ENCODE data around the gene FCHSD2.

The FCHSD2 gene

DNA sequence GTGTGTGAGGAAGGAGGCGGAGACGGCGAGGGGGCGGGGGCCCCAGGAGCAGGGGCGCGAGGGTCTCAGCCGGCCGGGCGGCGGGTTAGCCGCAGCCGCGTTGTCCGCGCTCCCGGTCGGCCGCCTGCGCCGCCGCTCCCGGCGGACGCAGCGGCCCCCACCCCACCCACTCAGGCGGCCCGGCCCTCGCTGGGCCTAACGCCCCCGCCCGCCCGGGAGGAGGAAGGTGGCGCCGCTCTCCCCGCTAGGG, at the start of gene FCHSD2:
TSS of gene FCHSD2 (minus strand) at position 191 of the 250 bp plus-strand sequence. CDS start 441 bp downstream, outside the sequence.
- in situ Hi-C loops (cut with HindIII; ENCODE audit: low sequenced_read_pairs), result no loop called here

DNA sequence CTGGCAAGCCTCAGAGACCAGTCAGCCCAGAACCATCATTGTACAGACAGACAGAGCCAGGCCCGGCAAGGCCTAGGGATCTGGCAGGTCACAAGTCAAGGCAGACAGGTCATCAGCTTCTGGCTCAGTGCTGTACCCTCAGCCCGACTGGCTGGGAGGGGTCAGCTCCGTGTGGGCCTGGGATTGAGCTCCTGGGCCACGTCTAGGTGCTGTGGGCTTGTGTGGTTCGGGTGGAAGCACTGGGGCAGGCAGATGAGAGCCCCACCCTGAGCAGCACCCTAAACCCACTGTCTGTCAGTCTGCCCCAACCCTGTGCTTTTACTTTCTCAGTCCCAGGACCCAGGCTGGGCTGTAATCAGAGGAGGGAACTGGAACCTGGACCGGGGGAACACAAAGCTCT, 49.0 kb upstream of the FCHSD2 start:
- in situ Hi-C loops (cut with HindIII; ENCODE audit: low sequenced_read_pairs), result loop anchor here (5.0 kb wide), 1 partner anchor 51 kb away; no protein-coding TSS in a partner anchor

DNA sequence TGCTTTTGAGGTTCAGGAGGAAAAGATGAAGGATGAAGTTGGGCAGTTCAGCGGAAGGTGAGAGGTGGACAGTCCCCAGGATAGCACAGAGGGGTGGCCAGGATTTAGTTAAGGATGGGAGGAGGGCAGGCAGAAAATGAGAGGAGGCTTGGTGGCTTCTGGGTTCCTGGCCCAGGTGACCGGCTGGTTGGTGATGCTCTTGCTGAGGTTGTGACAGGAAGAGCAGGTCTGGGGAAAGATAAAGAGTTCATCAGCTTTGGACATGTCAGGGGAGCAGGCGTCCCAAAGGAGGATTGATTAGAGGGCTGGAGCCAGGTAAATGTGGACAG, 48.4 kb upstream of the FCHSD2 start:
- in situ Hi-C loops (cut with HindIII; ENCODE audit: low sequenced_read_pairs), result loop anchor here (5.0 kb wide), 1 partner anchor 52 kb away; no protein-coding TSS in a partner anchor

DNA sequence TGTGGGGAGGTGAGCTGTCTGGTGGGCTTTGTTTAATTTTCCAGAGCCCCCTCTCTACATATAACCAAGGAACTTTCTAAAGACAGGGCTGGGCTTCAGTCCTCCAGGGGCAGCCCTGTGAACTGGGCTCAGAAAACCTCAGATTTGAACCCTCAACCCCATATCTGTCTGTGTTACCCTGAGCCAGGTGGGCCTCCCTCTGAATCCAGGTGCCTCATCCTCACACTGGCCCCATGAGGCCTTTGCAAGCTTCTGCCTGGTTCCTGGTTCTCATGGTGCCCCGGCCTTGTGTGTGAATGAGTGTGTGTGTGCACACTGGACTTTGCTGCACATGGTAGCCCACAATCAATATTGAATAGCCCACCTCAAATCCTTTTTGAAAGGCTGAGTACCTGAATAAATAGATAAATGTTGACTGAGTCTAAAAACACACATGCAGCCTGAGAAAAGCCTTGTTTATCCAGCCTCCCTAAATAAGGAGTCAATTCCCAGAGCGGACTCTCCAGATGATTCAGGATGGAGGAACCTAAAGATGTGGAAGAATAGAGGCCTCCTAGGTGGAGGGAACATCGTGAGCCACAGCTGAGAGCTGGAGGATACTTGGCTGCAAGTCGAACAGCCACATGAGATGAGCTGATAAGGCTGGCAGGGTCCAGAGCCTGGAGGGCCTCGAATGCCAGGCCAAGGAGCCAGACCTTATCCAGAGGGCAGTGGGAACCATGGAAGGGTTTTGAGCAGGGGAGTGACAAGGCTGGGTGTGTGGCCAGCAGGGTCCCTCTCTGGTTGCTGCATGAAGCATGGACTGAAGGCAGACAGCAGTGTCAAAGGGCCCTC, 47.8 kb upstream of the FCHSD2 start:
- in situ Hi-C loops (cut with HindIII; ENCODE audit: low sequenced_read_pairs), result loop anchor here (5.0 kb wide), 1 partner anchor 52 kb away; no protein-coding TSS in a partner anchor

DNA sequence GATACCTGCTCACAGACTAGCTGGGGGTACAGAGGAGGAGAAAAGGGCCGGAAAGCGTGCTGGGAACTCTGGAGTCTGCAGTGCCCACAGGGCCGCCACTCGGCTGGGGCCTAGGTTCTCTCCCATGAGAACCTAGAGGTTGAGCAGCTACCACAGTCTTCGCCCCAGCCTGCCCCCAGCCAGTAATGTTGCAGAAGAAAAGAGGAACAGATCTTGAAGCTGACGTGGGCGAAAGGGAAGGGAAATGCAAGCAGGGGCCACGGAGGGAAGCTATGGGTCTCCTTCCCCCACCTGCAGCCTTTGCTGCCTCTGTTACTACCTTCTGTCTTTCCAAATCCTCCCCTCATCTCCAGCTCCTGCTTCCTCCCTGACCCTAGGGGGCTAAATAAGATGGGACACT, 47.2 kb upstream of the FCHSD2 start:
- in situ Hi-C loops (cut with HindIII; ENCODE audit: low sequenced_read_pairs), result no loop called here

DNA sequence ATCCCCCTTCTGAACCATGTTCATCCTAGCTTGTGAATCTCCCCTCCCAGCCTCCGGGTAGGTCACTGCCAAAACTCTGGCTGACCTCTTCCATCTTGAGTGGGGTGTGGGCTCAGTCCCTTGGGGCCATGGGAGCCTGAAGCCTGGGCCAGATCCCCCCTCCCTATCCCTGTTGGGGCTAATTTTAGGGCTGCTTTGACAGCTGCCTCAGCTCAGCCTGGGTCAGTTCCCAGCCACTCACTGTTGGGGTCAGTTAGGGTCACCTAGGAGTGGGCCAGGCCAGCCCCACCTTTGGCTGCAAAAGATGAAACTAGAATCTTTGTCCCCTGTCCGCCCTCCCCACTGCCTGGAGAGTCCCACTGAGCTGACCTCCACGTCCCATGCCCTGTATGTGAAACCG, 46.2 kb upstream of the FCHSD2 start:
- in situ Hi-C loops (cut with HindIII; ENCODE audit: low sequenced_read_pairs), result no loop called here

DNA sequence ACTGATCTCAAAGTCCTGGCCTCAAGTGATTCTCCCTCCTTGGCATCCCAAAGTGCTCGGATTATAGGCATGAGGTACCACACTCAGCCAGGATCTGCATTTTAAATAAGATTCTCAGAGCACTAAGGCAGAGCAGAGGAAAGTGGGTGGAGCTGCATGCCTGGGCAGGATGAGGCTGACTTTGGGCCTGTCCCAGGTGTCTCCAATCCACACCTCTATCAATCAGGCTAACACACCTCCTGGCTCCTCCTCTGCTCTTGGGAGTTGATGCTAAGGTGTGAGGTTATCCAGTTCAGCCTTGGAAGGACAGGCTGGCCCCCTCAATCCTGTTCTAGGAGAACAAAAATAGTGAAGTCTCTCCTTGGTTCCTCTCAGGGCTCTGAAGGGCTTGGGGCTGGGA, 45.7 kb upstream of the FCHSD2 start:
- in situ Hi-C loops (cut with HindIII; ENCODE audit: low sequenced_read_pairs), result no loop called here

DNA sequence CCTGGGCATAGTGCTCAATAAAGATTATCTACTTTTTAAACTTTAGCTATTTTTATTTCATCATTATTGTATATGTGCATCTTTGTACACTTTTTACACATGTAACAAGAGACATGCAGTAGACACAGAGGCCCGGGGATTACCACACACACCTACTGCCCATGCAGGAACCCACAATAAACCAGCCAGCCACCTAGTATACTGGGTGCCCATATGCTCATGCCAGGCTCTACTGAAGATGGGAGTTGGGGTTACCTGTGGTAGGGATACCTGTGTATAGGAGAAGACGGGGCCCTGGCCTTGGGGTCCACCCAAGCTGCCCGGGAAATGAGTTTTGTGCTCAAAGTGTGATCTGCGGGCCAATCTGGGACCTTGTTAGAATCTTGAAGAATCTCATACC, 44.8 kb upstream of the FCHSD2 start:
- in situ Hi-C loops (cut with HindIII; ENCODE audit: low sequenced_read_pairs), result no loop called here

DNA sequence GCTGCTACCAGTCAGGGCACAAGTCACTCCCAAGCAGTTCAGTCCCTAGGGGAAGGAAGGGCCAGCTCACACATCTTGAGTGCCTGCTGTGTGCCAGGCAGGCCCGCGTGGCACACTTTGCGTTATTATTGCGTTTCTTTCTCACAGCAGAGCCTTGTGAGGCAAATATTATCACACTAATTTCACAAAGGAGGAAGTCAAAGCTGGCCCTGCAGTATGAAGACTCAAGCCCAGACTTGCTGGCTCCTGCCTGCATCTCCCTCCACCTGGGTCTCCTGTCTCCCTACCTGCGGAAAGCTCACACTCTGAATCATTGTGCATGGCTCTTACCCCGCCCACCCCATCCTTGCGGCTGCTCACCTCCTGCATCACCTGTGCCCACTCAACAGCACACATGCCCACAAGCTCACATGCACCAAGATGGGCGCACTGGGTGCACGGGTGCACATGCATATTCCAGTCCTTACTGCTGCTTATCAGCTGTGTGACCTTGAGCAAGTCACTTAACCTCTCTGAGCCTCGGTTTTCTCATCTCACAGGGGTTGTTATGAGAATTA, 44.3 kb upstream of the FCHSD2 start:
- in situ Hi-C loops (cut with HindIII; ENCODE audit: low sequenced_read_pairs), result no loop called here

DNA sequence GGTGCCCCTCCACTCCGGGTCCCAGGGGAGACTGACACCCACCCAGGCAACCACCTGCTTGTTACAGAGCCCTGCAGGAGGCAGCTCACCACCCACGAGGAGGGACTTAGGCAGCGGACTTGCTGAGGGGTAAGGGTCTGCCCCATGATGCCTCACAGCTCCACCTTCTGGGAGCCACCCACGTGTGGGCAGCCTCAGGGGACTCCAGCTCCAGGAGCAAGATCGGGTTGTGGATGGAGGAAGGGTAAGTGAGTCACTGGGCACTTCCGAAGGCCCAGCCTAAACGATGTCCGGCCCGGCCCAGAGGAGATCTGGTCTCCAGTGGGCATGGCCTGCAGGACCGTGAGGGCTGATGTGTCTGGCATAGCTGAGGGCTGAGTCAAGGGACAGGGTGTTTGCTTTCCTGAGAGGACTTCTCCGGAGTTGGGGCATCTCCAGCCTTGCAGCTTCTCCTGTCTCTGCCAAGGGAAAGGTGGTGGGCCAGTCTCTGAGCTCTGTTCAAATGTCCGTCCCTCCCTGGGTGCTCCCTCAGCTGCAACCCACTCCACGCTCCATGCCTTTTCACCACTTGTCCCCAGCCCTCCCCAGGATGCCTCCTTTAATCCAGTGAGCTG, 43.7 kb upstream of the FCHSD2 start:
- in situ Hi-C loops (cut with HindIII; ENCODE audit: low sequenced_read_pairs), result no loop called here

DNA sequence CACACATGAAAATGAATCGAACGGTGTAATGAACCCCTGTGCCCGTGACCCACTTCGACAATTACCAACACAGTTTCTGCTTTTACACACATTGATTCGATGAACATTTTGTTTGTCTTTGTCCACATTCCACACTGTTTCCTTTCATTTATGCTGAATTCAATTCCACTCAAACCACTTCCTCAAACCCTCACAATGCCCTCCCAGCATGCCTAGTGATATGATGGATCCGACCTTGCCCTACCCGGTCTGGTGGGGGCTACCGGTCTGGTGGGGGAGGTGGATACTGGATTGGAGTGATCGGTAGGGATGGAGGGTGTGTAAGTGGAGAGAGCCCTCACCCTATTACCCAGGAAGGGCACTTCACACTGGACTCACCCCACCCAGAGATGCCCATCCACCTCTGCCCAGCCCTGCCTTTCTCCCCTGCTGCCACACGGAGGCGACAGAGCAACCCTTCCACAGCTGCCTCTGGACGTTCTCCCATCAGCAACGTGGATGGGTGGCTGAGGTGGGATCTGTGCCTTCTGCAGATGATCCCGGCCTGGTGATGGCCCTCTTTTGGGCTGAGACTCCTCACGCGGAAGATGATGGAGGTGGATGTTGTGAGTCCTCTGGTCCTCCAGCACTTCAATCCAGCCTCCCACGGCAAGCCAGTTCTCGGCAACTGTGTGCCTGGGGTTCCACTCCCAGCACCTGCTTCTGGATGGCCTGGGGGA, 43.0 kb upstream of the FCHSD2 start:
- in situ Hi-C loops (cut with HindIII; ENCODE audit: low sequenced_read_pairs), result no loop called here

DNA sequence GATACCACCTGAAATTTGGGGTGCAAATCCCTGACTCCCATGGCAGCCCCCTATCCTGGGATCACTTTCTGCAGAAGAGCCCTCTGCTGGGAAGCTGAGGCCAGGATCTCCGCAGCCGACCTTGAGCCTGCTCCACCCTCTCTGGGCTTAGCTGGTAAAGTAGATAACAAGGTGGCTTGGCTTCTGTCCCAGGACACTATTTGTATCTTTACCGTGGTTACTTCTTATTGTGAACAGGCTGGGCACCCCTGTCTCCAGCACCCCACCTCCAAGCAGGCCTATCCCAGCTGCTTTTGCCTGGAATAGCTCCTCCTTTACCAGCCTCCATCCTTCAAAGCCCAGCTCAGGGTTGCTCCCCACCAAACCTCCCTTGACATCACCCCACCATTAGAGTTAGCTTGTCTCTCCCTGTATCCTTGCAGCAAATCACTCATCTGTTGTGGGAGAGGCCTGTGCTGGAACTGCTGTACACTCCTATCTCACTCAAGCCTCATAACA, 40.8 kb upstream of the FCHSD2 start:
- in situ Hi-C loops (cut with HindIII; ENCODE audit: low sequenced_read_pairs), result no loop called here

DNA sequence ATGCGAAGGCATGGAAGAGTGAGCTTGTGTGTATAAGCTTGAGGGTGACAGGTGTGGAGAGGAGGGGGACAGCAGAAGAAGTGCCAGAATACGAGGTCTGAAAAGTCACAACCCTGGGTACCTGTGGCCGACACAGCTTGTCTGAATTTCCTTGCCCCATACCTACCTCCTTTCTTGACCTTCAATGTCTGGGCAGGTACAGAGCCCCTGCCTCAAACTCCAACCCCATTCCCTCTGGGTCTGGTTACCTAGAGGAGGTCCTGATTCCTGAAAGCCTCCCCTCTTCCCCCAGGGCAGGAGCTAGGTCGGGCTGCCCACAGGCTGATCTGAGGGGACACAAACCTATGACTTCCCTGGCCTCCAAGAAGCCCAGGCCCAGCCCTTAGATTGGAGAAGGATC, 36.6 kb upstream of the FCHSD2 start:
- in situ Hi-C loops (cut with HindIII; ENCODE audit: low sequenced_read_pairs), result no loop called here

DNA sequence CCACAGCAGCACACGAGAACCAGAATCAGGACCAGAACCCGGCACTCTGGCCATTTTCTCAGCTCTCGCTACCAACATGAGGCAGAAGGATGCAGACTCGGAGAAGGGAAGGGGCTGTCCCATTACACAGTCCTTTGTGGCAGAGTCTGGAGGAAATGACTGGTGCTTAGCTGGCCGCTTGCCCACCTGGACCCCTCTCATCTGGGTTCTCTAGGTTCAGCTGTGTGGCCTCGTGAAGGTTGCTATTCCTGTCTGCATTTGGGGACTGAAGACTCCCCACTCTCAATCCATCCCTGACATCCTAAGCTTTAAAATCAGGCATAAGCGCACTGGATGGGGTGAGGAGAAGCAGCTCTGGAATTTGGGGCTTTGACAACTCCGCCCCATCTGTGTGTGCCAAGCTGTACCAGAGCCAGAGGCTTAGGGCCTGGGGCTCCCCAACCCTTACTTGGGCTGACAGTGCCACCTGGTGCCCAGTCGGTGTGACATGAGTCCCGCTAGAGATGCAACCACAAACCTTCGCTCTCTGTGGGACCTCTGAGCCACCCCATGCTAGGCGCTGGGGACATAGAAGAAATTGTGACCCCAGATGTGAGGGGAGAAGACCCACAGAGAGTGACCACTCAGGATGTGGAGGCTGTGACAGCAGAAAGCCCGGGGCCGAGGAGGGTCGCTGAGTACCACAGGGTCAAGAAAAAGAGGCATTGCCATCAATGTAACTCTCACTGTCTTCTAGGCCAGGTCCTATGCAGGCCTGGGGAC, 35.8 kb upstream of the FCHSD2 start:
- in situ Hi-C loops (cut with HindIII; ENCODE audit: low sequenced_read_pairs), result no loop called here

DNA sequence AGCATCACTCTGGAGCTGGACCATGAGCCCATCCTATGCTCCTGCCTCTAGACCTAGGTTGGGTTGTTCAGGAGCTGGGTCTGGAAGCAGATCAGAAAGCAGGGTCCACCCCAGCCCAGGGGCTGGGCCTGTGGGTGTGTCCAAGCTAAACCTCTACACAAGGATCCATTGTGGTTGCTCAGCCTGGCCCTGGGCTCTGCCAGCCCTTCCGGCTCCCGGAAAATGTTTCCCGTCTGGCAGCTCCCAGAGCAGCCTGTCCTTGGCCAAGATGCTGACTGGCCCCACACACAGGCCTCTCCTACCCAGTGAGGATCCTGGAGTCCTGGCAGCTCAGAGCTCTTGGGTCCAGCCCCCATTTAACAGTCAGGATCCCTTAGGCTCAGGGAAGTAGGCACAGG, 35.3 kb upstream of the FCHSD2 start:
- in situ Hi-C loops (cut with HindIII; ENCODE audit: low sequenced_read_pairs), result no loop called here

DNA sequence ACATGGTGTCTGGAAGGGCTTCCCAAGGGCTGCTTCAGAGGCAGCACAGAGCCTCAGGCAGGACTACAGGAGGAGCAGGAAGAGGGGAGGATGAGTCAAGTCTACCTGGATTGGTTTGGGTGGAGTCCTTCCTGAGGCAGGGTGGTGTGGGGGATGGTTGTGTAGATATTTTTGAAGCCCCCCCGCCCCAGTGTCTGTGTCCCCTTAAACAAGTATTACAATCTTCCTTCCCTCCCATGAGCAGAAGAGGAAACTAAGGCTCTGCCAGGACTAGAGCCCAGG, 34.7 kb upstream of the FCHSD2 start:
- in situ Hi-C loops (cut with HindIII; ENCODE audit: low sequenced_read_pairs), result no loop called here

DNA sequence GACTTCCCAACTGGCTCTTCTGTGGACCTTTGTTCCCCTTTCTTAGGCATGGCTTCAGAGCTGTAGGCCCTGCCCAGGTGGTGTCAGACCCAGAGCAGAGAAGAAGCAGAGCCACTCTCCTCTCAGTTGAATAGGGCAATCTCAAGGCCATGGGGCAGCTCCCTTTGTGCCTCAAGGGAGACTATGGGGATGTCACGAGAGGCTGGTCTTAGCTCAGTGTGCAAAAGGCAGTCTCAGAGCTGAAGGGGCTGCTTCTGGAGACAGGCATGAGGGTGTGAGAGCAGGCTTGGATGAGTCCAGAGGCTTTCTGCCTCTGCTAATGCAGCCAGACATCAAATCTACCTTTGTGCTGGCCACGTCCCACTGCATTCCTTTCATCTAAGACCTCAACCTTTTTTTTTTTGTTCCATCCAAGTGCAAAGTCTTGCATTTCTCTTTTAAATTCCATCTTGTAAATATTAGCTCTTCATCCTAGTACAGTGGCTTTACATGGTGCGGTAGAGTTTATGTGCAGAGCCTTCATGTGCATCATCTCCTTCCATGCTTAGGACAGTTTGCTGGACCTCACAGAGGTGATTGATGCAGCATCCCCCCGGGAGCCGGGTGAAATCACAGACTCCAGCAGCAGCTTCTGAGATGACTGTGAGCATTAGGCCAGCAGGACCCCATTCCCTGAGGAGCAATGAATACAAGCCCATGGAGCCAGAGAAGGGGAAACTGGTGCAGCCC, 34.2 kb upstream of the FCHSD2 start:
- in situ Hi-C loops (cut with HindIII; ENCODE audit: low sequenced_read_pairs), result no loop called here

DNA sequence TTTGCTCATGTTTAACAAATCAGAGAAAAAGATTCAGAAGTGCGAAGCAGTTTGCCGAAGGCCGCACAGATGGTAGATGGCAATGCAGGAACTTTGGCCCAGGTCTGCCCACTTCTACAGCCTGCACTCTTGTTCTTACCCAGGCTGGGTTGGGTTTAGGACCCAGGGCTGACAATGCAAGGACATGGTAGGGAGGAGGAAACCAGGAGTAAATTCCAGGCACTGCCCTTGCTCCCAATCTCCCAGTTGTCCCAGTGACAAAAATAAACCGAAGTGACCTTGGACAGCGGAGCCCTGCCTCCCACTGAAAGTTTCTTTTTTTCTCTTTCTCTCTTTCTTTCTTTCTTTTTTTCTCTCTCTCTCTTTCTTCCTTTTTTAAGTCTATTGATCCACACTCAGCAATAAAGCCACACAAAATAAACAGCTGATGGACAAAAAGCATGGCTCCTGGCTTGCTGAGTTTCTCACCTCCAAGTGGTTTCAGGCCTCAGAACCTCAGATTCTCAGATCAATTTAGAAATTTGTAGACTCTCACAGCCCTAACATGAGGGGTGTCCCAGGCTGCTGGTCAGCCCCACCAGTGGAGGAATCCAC, 33.5 kb upstream of the FCHSD2 start:
- in situ Hi-C loops (cut with HindIII; ENCODE audit: low sequenced_read_pairs), result no loop called here

DNA sequence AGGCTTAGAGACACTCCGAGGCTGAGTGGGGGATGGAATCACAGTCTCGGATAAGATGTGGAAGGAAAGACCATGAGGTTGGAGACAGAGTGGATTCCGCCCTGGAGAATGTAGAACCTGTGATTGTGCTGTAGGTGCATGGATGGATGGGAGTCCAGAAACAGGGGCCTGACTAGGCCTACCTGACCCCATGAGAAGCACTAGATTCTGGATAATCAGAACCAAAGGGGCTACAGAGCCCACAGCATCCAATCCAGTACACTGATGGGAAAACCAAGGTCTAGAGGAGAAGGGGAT, 32.3 kb upstream of the FCHSD2 start:
- in situ Hi-C loops (cut with HindIII; ENCODE audit: low sequenced_read_pairs), result no loop called here

DNA sequence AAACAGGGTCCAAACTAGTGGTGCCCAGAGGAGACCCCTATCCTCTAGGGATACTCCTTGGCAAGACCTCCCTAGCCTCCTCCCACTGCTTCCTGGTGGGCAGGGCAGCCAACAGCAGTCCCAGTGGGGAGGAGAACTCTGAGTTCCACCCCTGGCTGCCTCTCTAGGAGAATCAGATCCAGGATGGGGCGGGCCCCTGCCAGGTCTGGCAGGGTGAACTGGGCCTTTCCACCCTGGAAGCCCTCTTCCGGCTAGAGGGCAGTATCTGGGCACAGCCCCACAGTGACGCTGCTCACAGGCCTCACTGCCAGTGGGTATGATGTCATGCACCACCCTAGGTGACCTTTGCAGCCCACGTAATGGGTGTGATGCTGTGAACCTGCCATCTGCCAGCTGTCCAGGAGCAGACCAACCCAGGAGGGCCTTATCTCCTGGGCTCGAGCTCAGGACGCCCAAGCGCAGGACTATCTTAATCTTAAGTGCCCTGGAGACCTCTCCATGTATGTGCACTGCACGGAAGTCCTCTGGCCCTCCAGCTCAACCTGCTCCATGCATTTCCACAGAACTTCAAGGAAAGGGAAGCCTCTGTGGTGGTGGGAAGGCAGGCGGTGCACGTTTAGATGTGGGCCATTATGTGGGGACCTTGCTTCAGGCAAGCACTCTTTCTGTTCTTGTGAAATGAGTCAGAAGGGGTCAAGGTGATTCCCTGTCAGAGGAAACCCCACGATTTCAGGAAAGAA, 31.8 kb upstream of the FCHSD2 start:
- in situ Hi-C loops (cut with HindIII; ENCODE audit: low sequenced_read_pairs), result no loop called here
